Epithelial cell of esophagus (primary cell): Measurements from ENCODE around the gene DVL2.

ENCODE experiments used
- DNase-seq: peaks from one replicate; pipeline ENCODE4 v3.0.0; 2010; ENCODE audit warnings: low read depth
- H3K4me3 ChIP-seq: 2 replicates; pipeline ENCODE4 v1.5.1; 2011; ENCODE audit warnings: mild to moderate bottlenecking, low read length, control low read depth
- TF ChIP-seq, protein P1 (sequence below): IDR thresholded peaks from 2 replicates; pipeline ENCODE4 v1.5.1; 2011; ENCODE audit warnings: low read depth, mild to moderate bottlenecking, low read length, control low read depth, inconsistent platforms; ENCODE audit not compliant: insufficient read depth; ENCODE audit errors: missing control alignments

DVL2 gene

DNA sequence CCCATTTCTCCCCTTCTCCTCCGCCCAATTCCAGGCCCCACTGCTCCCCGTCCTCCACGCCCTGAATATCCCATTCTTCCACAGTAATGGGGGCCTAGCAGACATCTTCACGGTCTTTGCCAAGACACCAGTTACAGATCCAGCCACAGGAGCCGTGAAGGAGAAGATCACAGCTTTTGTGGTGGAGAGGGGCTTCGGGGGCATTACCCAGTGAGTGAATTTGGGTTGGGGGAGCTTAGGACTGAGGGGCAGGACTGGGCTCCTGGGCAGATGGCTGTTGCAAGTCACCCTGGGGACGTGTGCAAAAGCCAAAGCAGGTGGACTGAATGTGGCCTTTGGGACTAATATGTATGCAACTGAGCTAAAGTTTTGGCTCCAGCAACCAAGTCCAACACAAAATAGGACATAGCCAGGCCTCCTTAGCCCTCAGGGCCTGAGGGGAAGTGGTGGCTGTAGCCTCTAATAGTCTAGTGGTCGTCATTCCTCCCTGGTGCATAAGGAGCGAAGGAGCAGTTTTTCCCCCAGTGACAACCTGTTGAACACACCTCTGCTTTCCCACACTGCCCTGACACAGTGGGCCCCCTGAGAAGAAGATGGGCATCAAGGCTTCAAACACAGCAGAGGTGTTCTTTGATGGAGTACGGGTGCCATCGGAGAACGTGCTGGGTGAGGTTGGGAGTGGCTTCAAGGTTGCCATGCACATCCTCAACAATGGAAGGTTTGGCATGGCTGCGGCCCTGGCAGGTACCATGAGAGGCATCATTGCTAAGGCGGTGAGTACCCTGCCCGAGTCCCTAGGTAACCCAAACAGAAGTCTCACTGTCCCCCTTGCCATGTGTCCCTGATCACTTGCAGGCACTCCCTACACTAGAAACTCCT, 12.0 kb downstream of the DVL2 start:
- TF ChIP-seq, protein P1, sequence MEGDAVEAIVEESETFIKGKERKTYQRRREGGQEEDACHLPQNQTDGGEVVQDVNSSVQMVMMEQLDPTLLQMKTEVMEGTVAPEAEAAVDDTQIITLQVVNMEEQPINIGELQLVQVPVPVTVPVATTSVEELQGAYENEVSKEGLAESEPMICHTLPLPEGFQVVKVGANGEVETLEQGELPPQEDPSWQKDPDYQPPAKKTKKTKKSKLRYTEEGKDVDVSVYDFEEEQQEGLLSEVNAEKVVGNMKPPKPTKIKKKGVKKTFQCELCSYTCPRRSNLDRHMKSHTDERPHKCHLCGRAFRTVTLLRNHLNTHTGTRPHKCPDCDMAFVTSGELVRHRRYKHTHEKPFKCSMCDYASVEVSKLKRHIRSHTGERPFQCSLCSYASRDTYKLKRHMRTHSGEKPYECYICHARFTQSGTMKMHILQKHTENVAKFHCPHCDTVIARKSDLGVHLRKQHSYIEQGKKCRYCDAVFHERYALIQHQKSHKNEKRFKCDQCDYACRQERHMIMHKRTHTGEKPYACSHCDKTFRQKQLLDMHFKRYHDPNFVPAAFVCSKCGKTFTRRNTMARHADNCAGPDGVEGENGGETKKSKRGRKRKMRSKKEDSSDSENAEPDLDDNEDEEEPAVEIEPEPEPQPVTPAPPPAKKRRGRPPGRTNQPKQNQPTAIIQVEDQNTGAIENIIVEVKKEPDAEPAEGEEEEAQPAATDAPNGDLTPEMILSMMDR: no peak
- H3K4me3 ChIP-seq: no peak overlapping the region
- DNase-seq: no peak

DNA sequence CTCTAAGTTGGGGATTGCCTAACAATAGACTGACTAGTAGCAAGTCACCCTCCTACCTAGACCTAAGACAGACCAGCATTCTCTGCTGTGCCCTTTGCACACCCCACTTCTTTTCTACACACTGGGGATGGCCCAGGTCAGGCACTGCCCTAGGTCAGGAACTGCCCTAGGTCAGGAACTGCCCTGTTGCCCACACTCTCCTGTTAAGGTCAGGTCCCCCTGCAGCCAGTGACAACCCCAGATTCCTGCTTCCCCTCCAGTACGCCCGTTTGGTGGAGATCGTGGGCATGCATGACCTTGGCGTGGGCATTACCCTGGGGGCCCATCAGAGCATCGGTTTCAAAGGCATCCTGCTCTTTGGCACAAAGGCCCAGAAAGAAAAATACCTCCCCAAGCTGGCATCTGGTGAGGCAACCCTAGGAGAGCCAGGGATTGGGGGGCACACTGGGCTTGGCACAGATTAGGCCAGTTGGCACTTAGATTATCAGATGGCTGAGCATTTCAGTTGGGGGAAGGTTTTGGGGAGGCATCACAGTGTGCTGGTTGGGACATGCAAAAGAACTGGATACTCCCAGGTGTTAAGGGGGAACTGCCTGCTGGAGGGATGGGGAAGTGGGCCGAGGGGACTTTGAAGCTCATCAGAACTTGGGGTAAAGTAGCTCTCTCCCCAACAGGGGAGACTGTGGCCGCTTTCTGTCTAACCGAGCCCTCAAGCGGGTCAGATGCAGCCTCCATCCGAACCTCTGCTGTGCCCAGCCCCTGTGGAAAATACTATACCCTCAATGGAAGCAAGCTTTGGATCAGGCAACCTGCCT, 12.8 kb downstream of the DVL2 start:
- no peak for DNase-seq
- TF ChIP-seq, protein P1: no peak
- peak overlapping the region; percentile 74 for H3K4me3 ChIP-seq

DNA sequence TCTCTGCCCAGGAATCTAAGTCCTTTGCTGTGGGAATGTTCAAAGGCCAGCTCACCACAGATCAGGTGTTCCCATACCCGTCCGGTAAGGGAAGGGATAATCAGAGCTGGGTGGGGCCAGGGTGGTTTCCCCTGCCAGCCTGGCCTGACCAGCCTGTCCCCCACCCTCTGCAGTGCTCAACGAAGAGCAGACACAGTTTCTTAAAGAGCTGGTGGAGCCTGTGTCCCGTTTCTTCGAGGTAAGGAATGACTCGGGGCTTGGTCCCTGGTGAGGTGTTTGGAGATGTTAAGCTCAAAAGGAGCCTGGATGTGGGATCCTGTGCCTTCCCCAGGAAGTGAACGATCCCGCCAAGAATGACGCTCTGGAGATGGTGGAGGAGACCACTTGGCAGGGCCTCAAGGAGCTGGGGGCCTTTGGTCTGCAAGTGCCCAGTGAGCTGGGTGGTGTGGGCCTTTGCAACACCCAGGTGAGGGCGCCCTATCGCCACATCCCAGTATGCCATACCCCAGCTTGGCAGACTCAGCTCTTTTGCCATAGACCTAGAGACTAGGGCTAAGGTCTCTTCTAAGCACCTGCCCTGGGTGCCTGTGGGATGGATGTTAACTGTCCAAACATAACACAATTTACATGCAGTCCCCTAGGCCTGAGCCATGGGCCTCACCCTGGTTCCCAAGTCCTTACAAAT, 13.6 kb downstream of the DVL2 start:
- TF ChIP-seq, protein P1: peak; percentile 63
- H3K4me3 ChIP-seq: peak overlapping the region; percentile 74
- DNase-seq: peak; percentile 78

DNA sequence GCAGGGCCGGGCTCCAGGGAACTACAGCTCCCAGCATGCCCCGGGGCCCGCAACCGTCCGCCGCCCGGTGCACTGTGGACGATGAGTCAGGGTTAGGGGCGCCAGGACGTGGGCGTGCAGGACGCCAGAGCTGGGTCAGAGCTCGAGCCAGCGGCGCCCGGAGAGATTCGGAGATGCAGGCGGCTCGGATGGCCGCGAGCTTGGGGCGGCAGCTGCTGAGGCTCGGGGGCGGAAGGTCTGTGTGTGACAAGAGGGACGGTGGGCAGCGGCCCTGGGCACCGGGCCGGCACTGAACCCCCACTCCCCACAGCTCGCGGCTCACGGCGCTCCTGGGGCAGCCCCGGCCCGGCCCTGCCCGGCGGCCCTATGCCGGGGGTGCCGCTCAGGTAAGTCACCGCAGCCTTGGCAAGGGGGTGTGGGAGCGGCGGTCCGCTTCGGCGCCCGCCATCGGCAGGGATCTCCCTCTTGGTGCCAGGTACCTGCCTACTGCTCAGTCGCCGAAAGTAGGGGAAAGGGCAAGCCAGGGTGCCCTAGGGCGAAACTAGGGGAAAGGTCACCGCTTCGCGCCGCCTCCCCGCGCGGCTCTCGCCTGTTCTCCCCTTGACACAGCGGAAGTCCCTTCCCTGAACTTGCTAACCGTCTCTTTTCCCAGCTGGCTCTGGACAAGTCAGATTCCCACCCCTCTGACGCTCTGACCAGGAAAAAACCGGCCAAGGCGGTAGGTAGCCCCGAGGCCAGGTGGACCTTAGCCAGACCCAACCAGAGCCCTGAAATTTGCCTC, 14.3 kb downstream of the DVL2 start, which contains the start of the genes ACADVL and DLG4:
ACADVL (plus strand) TSS at position 127 of the 781 bp plus-strand sequence; CDS start at position 174, 47 bp downstream.
DLG4 (minus strand) TSS at position 25 of the 781 bp plus-strand sequence.
- DNase-seq: peak; percentile 89
- TF ChIP-seq, protein P1: no peak
- H3K4me3 ChIP-seq: peak within 1 kb of the TSS; percentile 74

DNA sequence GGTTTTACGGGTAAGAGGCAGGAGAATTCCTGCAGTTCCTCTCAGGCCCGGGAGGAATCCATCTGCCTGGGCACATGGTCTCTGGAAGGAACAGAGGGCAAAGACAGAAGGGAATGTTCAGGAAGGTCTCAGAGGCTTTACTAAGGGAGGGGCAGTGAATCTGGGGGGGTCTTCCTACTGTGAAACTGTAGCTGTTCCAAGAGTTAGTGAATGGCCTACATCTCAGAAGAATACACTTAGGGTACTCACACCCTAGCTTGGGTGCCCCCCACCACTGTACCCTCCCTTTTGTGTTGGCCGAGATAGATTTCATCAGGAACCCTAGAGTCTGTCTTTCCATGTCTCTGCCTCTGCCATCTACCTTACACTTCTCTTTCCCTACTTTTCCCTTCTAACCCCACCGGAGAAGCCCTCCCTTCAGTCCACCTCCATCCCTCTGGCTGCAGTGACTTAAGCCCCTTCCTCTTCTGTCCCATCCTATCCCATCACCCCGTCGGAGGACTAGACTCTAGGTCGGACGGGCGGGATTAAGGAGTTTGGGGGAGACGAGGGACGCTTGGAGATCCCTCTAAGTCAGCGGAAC, 15.0 kb downstream of the DVL2 start:
- peak overlapping the region; percentile 74 for H3K4me3 ChIP-seq
- no peak for DNase-seq
- TF ChIP-seq, protein P1: no peak

DNA sequence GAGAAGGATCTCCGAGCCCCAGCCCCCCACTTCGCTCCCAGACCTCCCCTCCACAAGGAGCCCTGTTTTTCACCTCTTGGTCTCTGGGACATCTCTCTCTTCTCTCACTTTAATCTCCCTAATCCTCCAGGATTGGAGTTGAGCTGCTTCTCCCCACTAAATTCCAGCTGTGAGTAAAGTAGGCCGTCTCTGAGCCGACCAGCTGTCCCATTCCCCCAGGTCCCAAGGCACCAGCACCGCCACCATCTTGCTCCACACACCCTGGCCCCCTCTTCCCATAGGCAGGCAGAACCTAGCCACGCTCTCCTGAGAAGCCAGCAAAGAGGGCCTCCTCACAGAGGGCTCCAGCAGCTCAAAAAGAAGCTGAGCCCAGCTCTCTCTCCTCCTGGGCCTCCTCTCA, 15.6 kb downstream of the DVL2 start:
- H3K4me3 ChIP-seq: no peak overlapping the region
- no peak for DNase-seq
- TF ChIP-seq, protein P1: no peak
